ENCODE results near the gene PRPF6.
A peak's percentile ranks its signal among the peaks of the same experiment; 100 is the strongest.
"Not testable (repeated sequence)": the region's sequence is repeated elsewhere in the genome, so short reads cannot be mapped to it uniquely, and the experiment has no call there.

The PRPF6 gene

DNA sequence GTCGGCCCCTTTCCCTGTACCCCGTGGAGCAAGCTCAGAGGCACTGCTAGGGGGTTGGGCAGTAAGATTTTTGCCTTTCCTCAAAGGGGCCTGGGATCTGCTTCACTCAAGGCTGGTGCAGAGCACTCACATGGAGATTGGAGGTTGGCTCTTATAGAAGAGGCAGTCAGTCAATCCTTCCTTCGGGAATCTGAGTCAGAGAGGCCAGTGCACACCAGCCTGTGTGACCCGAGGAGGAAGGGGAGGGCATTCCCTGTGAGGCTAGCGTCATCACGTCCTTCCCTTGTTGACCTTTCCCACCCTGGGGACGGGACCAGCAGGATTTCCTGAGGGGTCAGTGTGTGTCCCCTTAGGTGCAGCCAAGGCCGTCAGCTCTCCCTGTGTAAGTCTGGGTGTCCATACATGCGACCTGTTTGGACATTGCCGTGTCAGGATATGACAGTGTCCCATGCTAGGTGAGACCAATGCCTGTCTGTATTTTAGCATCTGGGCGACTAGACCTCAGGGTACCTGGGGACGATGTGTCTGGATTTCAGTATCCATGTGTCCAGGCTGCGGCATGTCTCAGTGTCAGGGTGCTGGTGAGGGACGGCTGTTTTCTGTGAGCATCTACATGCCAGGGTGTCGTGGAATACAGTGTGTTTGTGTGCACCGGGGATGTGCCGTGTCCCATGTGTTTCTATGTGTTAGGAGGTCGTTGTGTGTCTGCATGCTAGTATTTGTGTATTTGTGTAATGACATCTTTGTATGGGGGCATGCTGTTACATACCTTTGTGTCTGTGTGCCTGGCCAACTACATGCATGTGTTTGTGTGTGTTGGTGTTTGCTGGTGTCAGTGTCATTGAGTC lies 8.4 kb upstream of the PRPF6 start:
- no peaks in the 10 kb centered on the region for H3K27me3 ChIP-seq (ENCODE audit: insufficient read depth, poor library complexity, severe bottlenecking)
- H3K9me3 ChIP-seq (ENCODE audit: severe bottlenecking): no peaks in the 10 kb centered on the region
- DNase-seq (ENCODE audit: low spot score) (peak; percentile 85), ATAC-seq (ENCODE audit: low read depth) (no peak; the same call in 2 of the 3 replicates)
- no peak overlapping the region for H3K4me3 ChIP-seq (ENCODE audit: severe bottlenecking)
- H3K36me3 ChIP-seq (ENCODE audit: low read depth): peaks cover 3% of the 10 kb centered on the region
- no peak overlapping the region for H3K27ac ChIP-seq (ENCODE audit: poor library complexity, severe bottlenecking)
- TF ChIP-seq, protein P1, sequence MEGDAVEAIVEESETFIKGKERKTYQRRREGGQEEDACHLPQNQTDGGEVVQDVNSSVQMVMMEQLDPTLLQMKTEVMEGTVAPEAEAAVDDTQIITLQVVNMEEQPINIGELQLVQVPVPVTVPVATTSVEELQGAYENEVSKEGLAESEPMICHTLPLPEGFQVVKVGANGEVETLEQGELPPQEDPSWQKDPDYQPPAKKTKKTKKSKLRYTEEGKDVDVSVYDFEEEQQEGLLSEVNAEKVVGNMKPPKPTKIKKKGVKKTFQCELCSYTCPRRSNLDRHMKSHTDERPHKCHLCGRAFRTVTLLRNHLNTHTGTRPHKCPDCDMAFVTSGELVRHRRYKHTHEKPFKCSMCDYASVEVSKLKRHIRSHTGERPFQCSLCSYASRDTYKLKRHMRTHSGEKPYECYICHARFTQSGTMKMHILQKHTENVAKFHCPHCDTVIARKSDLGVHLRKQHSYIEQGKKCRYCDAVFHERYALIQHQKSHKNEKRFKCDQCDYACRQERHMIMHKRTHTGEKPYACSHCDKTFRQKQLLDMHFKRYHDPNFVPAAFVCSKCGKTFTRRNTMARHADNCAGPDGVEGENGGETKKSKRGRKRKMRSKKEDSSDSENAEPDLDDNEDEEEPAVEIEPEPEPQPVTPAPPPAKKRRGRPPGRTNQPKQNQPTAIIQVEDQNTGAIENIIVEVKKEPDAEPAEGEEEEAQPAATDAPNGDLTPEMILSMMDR (IDR thresholded peaks at IDR 0.05; ENCODE audit: poor library complexity, severe bottlenecking): no peak
- H3K4me1 ChIP-seq (ENCODE audit: insufficient read depth, poor library complexity, severe bottlenecking): no peaks in the 10 kb centered on the region

- Histone ChIP-seq H3K9me3 (ENCODE audit: severe bottlenecking) (no peaks in the 10 kb centered on the region), H3K27me3 (ENCODE audit: insufficient read depth, poor library complexity, severe bottlenecking) (no peaks in the 10 kb centered on the region), H3K27ac (ENCODE audit: poor library complexity, severe bottlenecking) (no peak overlapping the region), H3K36me3 (ENCODE audit: low read depth) (no peaks in the 10 kb centered on the region), H3K4me1 (ENCODE audit: insufficient read depth, poor library complexity, severe bottlenecking) (no peaks in the 10 kb centered on the region), H3K4me3 (ENCODE audit: severe bottlenecking) (no peak overlapping the region)
- ATAC-seq (ENCODE audit: low read depth) (no peak), DNase-seq (ENCODE audit: low spot score) (no peak)
- TF ChIP-seq, protein P1 (IDR thresholded peaks at IDR 0.05; ENCODE audit: poor library complexity, severe bottlenecking): no peak
These were observed 7.8 kb upstream of the PRPF6 start for GRCh38 chr20:63973160-63973479.

DNA sequence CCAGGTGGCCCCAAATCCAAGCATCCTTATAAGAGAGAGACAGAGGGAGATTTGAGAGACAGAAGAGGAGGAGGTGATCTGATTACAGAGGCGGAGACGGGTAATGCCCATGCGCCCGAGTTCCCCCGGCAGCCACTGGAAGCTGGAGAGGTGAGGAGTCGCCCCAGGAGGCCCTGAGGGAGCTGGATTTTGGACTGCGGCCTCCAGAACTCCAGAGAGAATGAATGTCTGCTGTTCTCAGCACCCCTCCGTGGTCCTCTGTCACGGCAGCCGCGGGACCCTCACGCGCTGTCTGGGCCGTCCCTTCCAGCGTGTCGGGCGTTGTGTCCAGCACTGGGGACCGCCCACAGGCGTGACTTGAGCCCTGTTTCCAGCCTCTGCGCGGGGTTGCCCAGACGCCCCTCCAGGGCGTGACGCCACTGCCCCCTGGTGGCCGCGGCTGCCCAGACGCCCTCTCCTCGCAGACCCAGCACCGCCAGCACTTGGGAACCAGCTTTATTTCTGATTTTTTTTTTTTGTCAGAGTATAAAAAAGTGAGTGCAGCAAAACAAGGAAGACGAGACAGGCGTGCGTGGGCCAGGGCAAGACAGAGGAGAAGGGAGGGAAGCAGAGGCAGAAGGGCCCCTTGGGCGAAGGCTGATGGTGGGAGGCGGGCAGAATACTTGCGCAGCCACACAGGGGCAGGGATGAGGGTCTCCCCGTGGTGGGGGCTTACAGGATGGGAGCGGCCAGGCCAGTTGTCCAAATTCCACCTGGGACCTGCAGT lies 7.1 kb upstream of the PRPF6 start:
- Histone ChIP-seq H3K9me3 (ENCODE audit: severe bottlenecking) (no peaks in the 10 kb centered on the region), H3K36me3 (ENCODE audit: low read depth) (no peaks in the 10 kb centered on the region), H3K27me3 (ENCODE audit: insufficient read depth, poor library complexity, severe bottlenecking) (no peaks in the 10 kb centered on the region), H3K27ac (ENCODE audit: poor library complexity, severe bottlenecking) (no peak overlapping the region), H3K4me1 (ENCODE audit: insufficient read depth, poor library complexity, severe bottlenecking) (no peaks in the 10 kb centered on the region), H3K4me3 (ENCODE audit: severe bottlenecking) (peak overlapping the region; percentile 18)
- DNase-seq (ENCODE audit: low spot score) (peak; percentile 95), ATAC-seq (ENCODE audit: low read depth) (peak; percentile 74)
- TF ChIP-seq, protein P1 (IDR thresholded peaks at IDR 0.05; ENCODE audit: poor library complexity, severe bottlenecking): peak; percentile 100

DNA sequence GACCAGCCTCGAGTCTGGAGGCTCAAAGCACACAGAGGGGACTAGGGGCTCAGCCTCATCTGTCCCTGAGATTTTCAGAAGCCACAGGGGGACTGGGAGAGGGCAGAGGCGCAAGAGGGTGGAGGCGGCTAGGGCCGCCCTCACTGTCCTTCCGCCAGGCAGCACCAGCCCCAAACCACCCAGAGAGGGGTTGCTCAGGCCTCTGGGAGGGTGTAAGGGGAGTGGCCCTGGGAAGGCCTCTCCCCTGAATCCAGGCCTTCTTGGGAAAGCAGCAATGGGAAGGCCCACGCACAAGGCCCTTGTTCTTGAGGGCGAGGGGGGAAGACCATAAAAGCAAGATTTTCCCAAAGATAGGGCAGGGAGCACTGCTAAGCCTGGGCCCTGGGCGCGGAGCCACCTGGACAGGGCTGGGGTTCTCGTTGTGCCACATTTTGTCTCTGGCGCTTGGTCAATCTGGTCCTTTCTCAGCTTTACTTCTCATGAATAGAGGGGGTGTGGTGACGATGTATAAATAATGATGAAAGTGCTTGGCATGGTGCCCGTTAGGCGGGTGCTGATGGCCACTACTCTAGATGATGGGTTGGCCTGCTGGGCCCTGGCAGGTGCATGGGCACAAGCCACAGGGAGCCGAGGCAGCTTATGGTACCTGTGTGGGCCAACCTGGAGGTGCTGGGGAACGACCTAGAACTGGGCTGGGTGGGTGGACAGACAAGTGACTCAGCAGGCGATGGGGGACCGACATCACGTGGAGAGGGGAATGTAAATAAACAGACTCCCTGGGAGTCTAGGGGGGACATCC lies 6.3 kb upstream of the PRPF6 start:
- H3K4me1 ChIP-seq (ENCODE audit: insufficient read depth, poor library complexity, severe bottlenecking): no peaks in the 10 kb centered on the region
- peak; percentile 87 for DNase-seq (ENCODE audit: low spot score)
- no peaks in the 10 kb centered on the region for H3K9me3 ChIP-seq (ENCODE audit: severe bottlenecking)
- no peak overlapping the region for H3K27ac ChIP-seq (ENCODE audit: poor library complexity, severe bottlenecking)
- H3K27me3 ChIP-seq (ENCODE audit: insufficient read depth, poor library complexity, severe bottlenecking): no peaks in the 10 kb centered on the region
- ATAC-seq (ENCODE audit: low read depth): no peak
- TF ChIP-seq, protein P1 (IDR thresholded peaks at IDR 0.05; ENCODE audit: poor library complexity, severe bottlenecking): no peak
- no peaks in the 10 kb centered on the region for H3K36me3 ChIP-seq (ENCODE audit: low read depth)
- no peak overlapping the region for H3K4me3 ChIP-seq (ENCODE audit: severe bottlenecking)

- H3K27ac ChIP-seq (ENCODE audit: poor library complexity, severe bottlenecking); H3K9me3 ChIP-seq (ENCODE audit: severe bottlenecking); DNase-seq (ENCODE audit: low spot score); H3K36me3 ChIP-seq (ENCODE audit: low read depth); H3K27me3 ChIP-seq (ENCODE audit: insufficient read depth, poor library complexity, severe bottlenecking); H3K4me1 ChIP-seq (ENCODE audit: insufficient read depth, poor library complexity, severe bottlenecking); ATAC-seq (ENCODE audit: low read depth); H3K4me3 ChIP-seq (ENCODE audit: severe bottlenecking): not testable (repeated sequence)
These were observed 4.4 kb upstream of the PRPF6 start for GRCh38 chr20:63976511-63976910.
